Ascending aorta (tissue), 2 donors: ENCODE measurements around the gene SYK. TPM values are rescaled to one million over a fixed set of nuclear protein-coding genes. Genes with fewer than 3 reads are reported as not detected.

ENCODE experiments used
- DNase-seq, 2 donors: peaks; one replicate each; pipeline ENCODE4 v3.0.0-alpha.2; 2019; ENCODE audit warnings: low spot score in 2 of 2
- H3K27ac ChIP-seq, 2 donors: fragments of 200-600 bp; sonication (generic); one replicate each; pipeline ENCODE4 v1.5.1; 2016 to 2017; ENCODE audit warnings: mild to moderate bottlenecking in 1 of 2
- H3K27me3 ChIP-seq: fragments of 200-600 bp; sonication (generic); one replicate; pipeline ENCODE4 v1.5.1; 2017
- H3K36me3 ChIP-seq, 2 donors: fragments of 200-600 bp; sonication (generic); one replicate each; pipeline ENCODE4 v1.5.1; 2016
- H3K4me1 ChIP-seq, 2 donors: fragments of 200-600 bp; sonication (generic); one replicate each; pipeline ENCODE4 v1.5.1; 2016 to 2017; ENCODE audit warnings: mild to moderate bottlenecking in 1 of 2
- H3K4me3 ChIP-seq, 2 donors: fragments of 200-600 bp; sonication (generic); one replicate each; pipeline ENCODE4 v1.5.1; 2016 to 2017; ENCODE audit warnings: mild to moderate bottlenecking in 1 of 2
- H3K9me3 ChIP-seq, 2 donors: fragments of 200-600 bp; sonication (generic); one replicate each; pipeline ENCODE4 v1.5.1; 2016
- intact Hi-C: fragments of 100-400 bp; cut with DNase I; formaldehyde crosslinking; loops from one replicate; pipeline ENCODE4 v1.15.1; 2023
- total RNA-seq: library from RNA; depleted of rRNA; stranded (reverse); fragments of >200 nt; gene quantifications from one replicate; pipeline ENCODE4 v1.1.0, GENCODE V29; 2016
- TF ChIP-seq, protein P1 (sequence below), 3 experiments: fragments of 200-600 bp in 2 of 3; fragments of 450-650 bp in 1 of 3; sonication (generic) in 2 of 3; IDR thresholded peaks; one replicate each; pipeline ENCODE4 v1.5.1; 2016 to 2019; ENCODE audit warnings: antibody characterized with exemption in 3 of 3, mild to moderate bottlenecking in 1 of 3, moderate library complexity in 1 of 3

SYK gene
- total RNA-seq, 1 donor from 2014 or later = 3.2 TPM

DNA sequence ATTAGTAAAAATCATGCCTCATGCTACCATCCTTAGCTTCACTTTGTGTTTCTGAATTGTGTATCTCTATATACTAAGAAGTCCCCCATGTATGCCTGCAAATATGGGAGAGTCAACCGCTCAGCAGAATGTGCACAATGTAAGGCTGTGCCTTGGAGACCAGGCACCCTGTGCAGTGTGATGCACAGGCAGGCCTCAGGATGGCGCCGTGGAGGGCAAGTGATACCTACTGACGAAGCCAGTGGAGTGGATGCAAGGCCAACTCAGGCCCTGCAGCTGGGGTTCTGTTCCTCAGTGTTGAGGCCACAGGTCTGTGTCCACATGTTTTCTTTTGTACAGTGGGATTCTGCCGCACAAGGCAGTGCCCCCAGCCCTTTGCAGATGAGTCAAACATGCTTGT lies 28.4 kb downstream of the SYK start:
- H3K4me1 ChIP-seq = no peaks in the 10 kb centered on the region
- DNase-seq = no peak
- intact Hi-C loops = no loop called here
- H3K4me3 ChIP-seq = no peak overlapping the region
- no peaks in the 10 kb centered on the region for H3K27me3 ChIP-seq
- H3K27ac ChIP-seq = no peak overlapping the region
- TF ChIP-seq, protein P1, sequence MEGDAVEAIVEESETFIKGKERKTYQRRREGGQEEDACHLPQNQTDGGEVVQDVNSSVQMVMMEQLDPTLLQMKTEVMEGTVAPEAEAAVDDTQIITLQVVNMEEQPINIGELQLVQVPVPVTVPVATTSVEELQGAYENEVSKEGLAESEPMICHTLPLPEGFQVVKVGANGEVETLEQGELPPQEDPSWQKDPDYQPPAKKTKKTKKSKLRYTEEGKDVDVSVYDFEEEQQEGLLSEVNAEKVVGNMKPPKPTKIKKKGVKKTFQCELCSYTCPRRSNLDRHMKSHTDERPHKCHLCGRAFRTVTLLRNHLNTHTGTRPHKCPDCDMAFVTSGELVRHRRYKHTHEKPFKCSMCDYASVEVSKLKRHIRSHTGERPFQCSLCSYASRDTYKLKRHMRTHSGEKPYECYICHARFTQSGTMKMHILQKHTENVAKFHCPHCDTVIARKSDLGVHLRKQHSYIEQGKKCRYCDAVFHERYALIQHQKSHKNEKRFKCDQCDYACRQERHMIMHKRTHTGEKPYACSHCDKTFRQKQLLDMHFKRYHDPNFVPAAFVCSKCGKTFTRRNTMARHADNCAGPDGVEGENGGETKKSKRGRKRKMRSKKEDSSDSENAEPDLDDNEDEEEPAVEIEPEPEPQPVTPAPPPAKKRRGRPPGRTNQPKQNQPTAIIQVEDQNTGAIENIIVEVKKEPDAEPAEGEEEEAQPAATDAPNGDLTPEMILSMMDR (IDR thresholded peaks at IDR 0.05) = no peak
- H3K36me3 ChIP-seq = no peaks in the 10 kb centered on the region
- H3K9me3 ChIP-seq = no peaks in the 10 kb centered on the region

DNA sequence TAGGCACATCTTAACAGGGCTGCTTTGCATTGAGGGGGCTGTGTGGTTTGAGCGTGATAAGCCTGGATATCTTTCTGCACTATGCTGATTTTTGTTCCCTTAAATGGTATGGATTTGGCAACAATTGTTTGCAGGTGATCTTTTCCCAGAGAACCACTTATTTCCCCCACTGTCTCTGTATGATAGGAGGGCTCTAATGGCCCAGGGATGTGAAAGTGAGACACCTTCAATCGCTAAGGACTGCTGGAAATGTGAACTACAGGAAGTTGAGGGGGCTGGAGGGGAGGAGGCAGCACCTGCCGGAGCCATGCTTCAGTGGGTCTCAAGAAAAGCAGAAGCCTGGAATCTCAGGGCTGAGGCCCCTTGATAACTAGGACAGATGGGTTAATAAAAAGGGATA lies 29.4 kb downstream of the SYK start:
- intact Hi-C loops = no loop called here
- Histone ChIP-seq H3K27ac (no peak overlapping the region), H3K27me3 (no peaks in the 10 kb centered on the region), H3K9me3 (no peaks in the 10 kb centered on the region), H3K36me3 (no peaks in the 10 kb centered on the region), H3K4me1 (no peaks in the 10 kb centered on the region), H3K4me3 (no peak overlapping the region)
- DNase-seq = no peak
- TF ChIP-seq, protein P1 (IDR thresholded peaks at IDR 0.05) = no peak

DNA sequence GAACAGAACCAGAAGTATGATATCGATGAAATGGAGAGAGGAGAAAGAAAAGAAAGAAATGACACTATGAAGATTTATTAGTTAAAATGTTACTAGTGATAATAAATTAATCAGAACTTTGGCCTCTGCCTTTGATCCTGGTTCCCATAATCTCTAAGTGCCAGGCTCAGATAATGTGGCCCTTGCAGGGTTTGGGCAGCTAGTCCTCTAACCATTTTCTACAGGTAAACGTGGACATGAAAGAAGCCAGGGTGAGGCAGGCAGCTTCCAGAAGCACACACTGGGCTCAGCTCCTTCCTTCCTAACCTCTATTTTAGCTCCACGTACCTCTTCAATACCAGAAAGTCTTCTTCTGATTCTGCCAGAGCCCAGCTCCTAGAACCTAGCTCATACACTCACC lies 30.6 kb downstream of the SYK start:
- TF ChIP-seq, protein P1 (IDR thresholded peaks at IDR 0.05) = no peak
- Histone ChIP-seq H3K27ac (no peak overlapping the region), H3K4me1 (no peaks in the 10 kb centered on the region), H3K36me3 (no peaks in the 10 kb centered on the region), H3K4me3 (no peak overlapping the region), H3K9me3 (no peaks in the 10 kb centered on the region), H3K27me3 (no peaks in the 10 kb centered on the region)
- DNase-seq = no peak
- intact Hi-C loops = no loop called here

DNA sequence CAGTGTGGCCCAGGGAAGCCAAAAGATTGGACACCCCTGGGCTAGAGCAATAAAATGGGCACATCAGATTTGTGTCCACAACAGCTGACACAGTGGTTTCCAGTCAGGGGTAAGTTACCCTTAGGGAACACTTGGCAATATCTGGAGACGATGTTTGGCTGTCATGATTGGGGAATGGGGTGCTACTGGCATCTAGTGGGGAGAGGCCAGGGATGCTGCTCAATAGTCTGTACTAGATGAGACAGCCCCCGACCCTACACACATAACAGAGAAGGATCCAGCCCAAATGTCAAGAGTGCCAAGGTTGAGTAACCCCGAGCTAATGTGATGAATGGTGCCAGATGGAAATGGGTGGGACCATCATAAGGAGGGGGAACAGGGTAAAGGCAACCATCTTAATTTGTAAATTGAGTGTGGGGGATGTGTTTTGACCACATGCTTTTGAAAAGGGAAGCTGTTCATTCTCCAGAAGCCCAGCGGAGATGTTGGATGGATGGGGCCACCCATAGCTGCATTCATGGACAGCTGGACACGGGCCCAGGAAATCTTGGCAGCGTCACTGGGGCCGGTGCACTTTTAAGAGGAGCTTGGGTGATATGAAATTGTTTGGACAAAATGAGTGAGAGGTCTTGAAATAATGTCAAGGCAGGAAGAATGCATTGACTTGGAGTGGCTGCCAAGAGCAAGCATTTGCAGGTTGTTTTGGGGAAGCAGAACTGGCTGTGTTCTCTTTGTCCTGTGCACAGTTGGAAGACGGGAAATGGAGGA lies 33.4 kb downstream of the SYK start:
- Histone ChIP-seq H3K4me1 (no peaks in the 10 kb centered on the region), H3K4me3 (no peak overlapping the region), H3K27ac (no peak overlapping the region), H3K27me3 (no peaks in the 10 kb centered on the region), H3K9me3 (no peaks in the 10 kb centered on the region), H3K36me3 (no peaks in the 10 kb centered on the region)
- intact Hi-C loops = no loop called here
- TF ChIP-seq, protein P1 (IDR thresholded peaks at IDR 0.05) = no peak
- no peak for DNase-seq

DNA sequence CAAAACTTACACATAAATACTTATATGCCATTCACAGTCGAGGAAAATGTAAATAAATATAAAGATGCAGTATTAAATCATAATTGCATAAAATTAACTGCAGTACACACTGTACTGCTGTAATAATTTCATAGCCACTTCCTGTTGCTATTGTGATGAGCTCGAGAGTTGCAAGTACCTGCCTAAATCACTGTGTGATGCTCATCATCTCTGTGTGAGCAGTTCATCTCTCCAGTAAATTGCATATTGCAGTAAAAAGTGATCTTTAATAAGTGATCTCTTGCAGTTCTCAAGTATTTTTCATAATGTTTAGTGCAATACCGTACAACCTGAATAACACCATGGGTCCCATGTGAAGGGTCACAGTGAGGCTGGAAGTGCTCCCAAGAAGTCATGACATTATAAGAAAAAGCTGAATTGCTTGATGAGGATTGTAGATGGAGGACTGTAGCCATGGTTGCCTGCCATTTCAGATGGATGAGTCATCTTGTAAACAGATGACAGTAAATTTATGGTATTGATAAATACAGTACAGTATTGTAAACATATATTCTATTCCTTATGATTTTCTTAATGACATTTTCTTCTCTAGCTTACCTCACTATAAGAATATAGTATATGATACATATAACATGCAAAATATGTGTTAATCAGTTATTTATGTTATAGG lies 34.9 kb downstream of the SYK start:
- Histone ChIP-seq H3K9me3 (no peaks in the 10 kb centered on the region), H3K4me1 (no peaks in the 10 kb centered on the region), H3K27me3 (no peaks in the 10 kb centered on the region), H3K36me3 (no peaks in the 10 kb centered on the region), H3K4me3 (no peak overlapping the region), H3K27ac (no peak overlapping the region)
- DNase-seq = no peak
- TF ChIP-seq, protein P1 (IDR thresholded peaks at IDR 0.05) = no peak
- intact Hi-C loops = no loop called here
